ENCODE data around the gene MRPS10. TPM values are rescaled to one million over a fixed set of nuclear protein-coding genes. Genes with fewer than 3 reads are reported as not detected.

The MRPS10 gene
- polyA plus RNA-seq, 1 donor, result 25.2 TPM

GRCh38 chr6:42259286-42259685, 41.6 kb upstream of the MRPS10 start:
- peaks cover 28% of the 10 kb centered on the region for H3K36me3 ChIP-seq (ENCODE audit: control insufficient read depth, insufficient read depth, low read length)
- peaks cover 18% of the 10 kb centered on the region for H3K4me1 ChIP-seq (ENCODE audit: control insufficient read depth, insufficient read depth, low read length)
- no peaks in the 10 kb centered on the region for H3K9me3 ChIP-seq (ENCODE audit: control insufficient read depth, low read depth, low read length)
- H3K27ac ChIP-seq (ENCODE audit: low read length), result no peak overlapping the region
- H3K27me3 ChIP-seq (ENCODE audit: control insufficient read depth, insufficient read depth, low read length), result no peaks in the 10 kb centered on the region
- no CpG with 5 or more reads among the region's 31 CpGs for WGBS (ENCODE audit: insufficient coverage, low lambda C conversion rate)
- DNase-seq, result no peak
- no peak overlapping the region for H3K4me3 ChIP-seq (ENCODE audit: low read length)

DNA sequence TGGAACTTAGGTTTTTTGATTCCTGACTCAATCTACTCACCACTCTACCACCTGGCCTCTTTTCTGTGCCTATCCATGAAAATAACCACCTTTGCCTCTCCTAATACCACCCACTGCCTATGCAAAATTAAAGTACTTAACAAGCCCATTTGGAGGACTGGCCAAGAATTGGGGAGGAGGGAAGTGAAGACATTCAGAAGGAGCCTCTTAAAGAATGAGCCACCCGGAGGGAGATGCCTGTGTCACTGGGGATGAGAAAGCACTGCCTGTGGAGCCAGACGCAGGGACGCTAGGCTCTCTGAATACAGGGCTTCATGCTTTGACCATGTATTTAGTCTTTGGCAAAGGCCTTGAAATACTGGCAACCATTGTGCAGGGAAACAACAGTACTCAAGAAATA, 40.0 kb upstream of the MRPS10 start:
- Histone ChIP-seq H3K9me3 (ENCODE audit: control insufficient read depth, low read depth, low read length) (no peaks in the 10 kb centered on the region), H3K27me3 (ENCODE audit: control insufficient read depth, insufficient read depth, low read length) (no peaks in the 10 kb centered on the region), H3K36me3 (ENCODE audit: control insufficient read depth, insufficient read depth, low read length) (peaks cover 34% of the 10 kb centered on the region), H3K27ac (ENCODE audit: low read length) (no peak overlapping the region), H3K4me1 (ENCODE audit: control insufficient read depth, insufficient read depth, low read length) (peaks cover 16% of the 10 kb centered on the region), H3K4me3 (ENCODE audit: low read length) (no peak overlapping the region)
- WGBS (ENCODE audit: insufficient coverage, low lambda C conversion rate), result no CpG with 5 or more reads among the region's 3 CpGs
- no peak for DNase-seq

DNA sequence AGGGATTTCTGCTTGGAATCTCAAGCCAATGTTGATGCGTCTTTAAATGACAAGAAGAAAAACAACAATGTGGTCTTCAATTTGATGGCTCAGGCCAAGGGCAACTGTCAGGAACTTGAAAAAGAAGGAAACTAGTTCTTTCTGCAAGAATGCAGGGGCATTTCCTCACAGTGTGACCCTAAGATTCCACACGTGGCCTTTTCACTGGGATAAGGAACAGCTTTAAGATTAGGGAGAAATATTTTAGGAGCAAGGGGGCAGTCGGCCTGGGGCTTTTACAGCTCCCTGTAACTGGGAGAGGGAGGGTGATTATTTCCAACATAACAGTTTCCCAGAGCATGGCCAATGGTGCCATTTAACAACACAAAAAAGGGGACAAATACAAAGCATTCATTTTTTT, 39.4 kb upstream of the MRPS10 start:
- H3K27me3 ChIP-seq (ENCODE audit: control insufficient read depth, insufficient read depth, low read length), result no peaks in the 10 kb centered on the region
- no peak overlapping the region for H3K27ac ChIP-seq (ENCODE audit: low read length)
- no CpG with 5 or more reads among the region's 3 CpGs for WGBS (ENCODE audit: insufficient coverage, low lambda C conversion rate)
- DNase-seq, result no peak
- peaks cover 16% of the 10 kb centered on the region for H3K4me1 ChIP-seq (ENCODE audit: control insufficient read depth, insufficient read depth, low read length)
- H3K4me3 ChIP-seq (ENCODE audit: low read length), result no peak overlapping the region
- peaks cover 36% of the 10 kb centered on the region for H3K36me3 ChIP-seq (ENCODE audit: control insufficient read depth, insufficient read depth, low read length)
- H3K9me3 ChIP-seq (ENCODE audit: control insufficient read depth, low read depth, low read length), result no peaks in the 10 kb centered on the region

DNA sequence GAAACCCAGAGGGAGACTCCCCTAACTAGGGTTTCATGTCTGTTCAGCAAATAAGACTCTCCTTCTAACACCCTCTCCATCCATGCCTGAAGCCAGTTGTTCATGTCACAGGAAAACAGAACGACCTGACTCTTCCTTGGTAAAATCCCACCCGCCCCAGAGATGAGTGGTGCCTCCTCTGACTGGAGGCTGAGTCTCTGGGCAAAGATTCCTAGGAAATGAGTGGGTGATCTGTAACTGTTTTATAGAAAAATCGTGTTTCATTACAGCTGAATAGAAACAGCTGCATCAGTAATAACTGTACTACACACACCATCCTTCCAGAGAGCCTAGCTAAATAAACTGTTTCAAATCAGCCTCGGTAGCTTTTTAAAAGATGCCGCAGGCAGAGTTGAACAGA, 37.4 kb upstream of the MRPS10 start:
- Histone ChIP-seq H3K4me1 (ENCODE audit: control insufficient read depth, insufficient read depth, low read length) (no peaks in the 10 kb centered on the region), H3K36me3 (ENCODE audit: control insufficient read depth, insufficient read depth, low read length) (peaks cover 36% of the 10 kb centered on the region), H3K9me3 (ENCODE audit: control insufficient read depth, low read depth, low read length) (no peaks in the 10 kb centered on the region), H3K27me3 (ENCODE audit: control insufficient read depth, insufficient read depth, low read length) (no peaks in the 10 kb centered on the region), H3K4me3 (ENCODE audit: low read length) (no peak overlapping the region), H3K27ac (ENCODE audit: low read length) (no peak overlapping the region)
- DNase-seq, result no peak
- WGBS (ENCODE audit: insufficient coverage, low lambda C conversion rate), result no CpG with 5 or more reads among the region's 5 CpGs

DNA sequence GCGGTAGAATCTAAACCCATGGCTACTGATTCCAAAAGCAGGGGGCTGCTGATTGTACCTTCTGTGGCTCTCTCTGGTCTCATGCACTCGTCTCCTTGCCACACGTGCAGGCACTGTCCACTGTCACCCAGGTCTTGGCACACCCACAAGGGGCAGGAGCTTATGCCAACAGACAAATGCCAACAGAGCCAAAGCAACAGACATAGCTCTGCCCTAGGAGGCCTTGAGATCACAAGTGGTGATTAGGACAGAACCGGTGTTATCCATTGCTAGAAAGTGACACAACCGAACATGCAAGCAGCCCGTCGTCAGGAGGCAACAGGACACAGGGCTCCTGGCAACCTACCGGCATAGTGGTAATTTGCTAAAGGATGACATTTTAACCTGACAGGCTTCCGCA, 36.8 kb upstream of the MRPS10 start:
- WGBS (ENCODE audit: insufficient coverage, low lambda C conversion rate), result no CpG with 5 or more reads among the region's 9 CpGs
- H3K4me1 ChIP-seq (ENCODE audit: control insufficient read depth, insufficient read depth, low read length), result no peaks in the 10 kb centered on the region
- no peaks in the 10 kb centered on the region for H3K9me3 ChIP-seq (ENCODE audit: control insufficient read depth, low read depth, low read length)
- H3K4me3 ChIP-seq (ENCODE audit: low read length), result no peak overlapping the region
- H3K36me3 ChIP-seq (ENCODE audit: control insufficient read depth, insufficient read depth, low read length), result peaks cover 39% of the 10 kb centered on the region
- H3K27ac ChIP-seq (ENCODE audit: low read length), result no peak overlapping the region
- no peak for DNase-seq
- H3K27me3 ChIP-seq (ENCODE audit: control insufficient read depth, insufficient read depth, low read length), result no peaks in the 10 kb centered on the region

- no CpG with 5 or more reads among the region's 9 CpGs for WGBS (ENCODE audit: insufficient coverage, low lambda C conversion rate)
- Histone ChIP-seq H3K27me3 (ENCODE audit: control insufficient read depth, insufficient read depth, low read length) (no peaks in the 10 kb centered on the region), H3K9me3 (ENCODE audit: control insufficient read depth, low read depth, low read length) (no peaks in the 10 kb centered on the region), H3K4me1 (ENCODE audit: control insufficient read depth, insufficient read depth, low read length) (no peaks in the 10 kb centered on the region), H3K4me3 (ENCODE audit: low read length) (no peak overlapping the region), H3K36me3 (ENCODE audit: control insufficient read depth, insufficient read depth, low read length) (peaks cover 39% of the 10 kb centered on the region), H3K27ac (ENCODE audit: low read length) (peak overlapping the region; percentile 11)
- DNase-seq, result peak in 1 of 2 donors; percentile 50
Measured at GRCh38 chr6:42251911-42252637, 34.4 kb upstream of the MRPS10 start.

GRCh38 chr6:42251500-42251899, 33.8 kb upstream of the MRPS10 start:
- Histone ChIP-seq H3K9me3 (ENCODE audit: control insufficient read depth, low read depth, low read length) (no peaks in the 10 kb centered on the region), H3K27me3 (ENCODE audit: control insufficient read depth, insufficient read depth, low read length) (no peaks in the 10 kb centered on the region), H3K4me1 (ENCODE audit: control insufficient read depth, insufficient read depth, low read length) (no peaks in the 10 kb centered on the region), H3K4me3 (ENCODE audit: low read length) (no peak overlapping the region), H3K27ac (ENCODE audit: low read length) (peak overlapping the region; percentile 11), H3K36me3 (ENCODE audit: control insufficient read depth, insufficient read depth, low read length) (peaks cover 33% of the 10 kb centered on the region)
- no CpG with 5 or more reads among the region's 1 CpG for WGBS (ENCODE audit: insufficient coverage, low lambda C conversion rate)
- no peak for DNase-seq

- Histone ChIP-seq H3K4me1 (ENCODE audit: control insufficient read depth, insufficient read depth, low read length) (no peaks in the 10 kb centered on the region), H3K4me3 (ENCODE audit: low read length) (no peak overlapping the region), H3K36me3 (ENCODE audit: control insufficient read depth, insufficient read depth, low read length) (peaks cover 37% of the 10 kb centered on the region), H3K27ac (ENCODE audit: low read length) (no peak overlapping the region), H3K9me3 (ENCODE audit: control insufficient read depth, low read depth, low read length) (no peaks in the 10 kb centered on the region), H3K27me3 (ENCODE audit: control insufficient read depth, insufficient read depth, low read length) (no peaks in the 10 kb centered on the region)
- 40% methylated on average over 1 of the region's 10 CpGs for WGBS (ENCODE audit: insufficient coverage, low lambda C conversion rate)
- DNase-seq, result no peak
Measured at GRCh38 chr6:42250274-42250931, 32.7 kb upstream of the MRPS10 start.

DNA sequence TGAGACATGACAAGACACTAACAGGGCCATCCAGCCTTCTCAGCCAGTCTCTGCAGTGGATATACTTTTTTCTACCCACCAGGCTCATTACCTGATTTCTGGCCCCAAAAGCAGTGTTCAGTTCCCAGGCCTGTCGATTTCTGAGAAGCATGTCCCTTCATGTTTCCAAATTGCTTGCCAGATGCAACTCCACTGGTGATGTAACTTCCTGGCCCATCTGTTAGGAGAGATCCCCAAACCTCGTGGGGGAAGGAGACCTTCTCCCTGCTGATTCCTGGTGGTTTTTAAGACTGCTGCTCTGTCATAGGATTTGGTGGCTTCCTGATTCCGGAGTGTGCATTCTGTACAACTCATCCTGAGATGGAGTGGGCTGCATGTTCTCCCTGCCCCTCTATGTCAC, 31.6 kb upstream of the MRPS10 start:
- Histone ChIP-seq H3K27me3 (ENCODE audit: control insufficient read depth, insufficient read depth, low read length) (no peaks in the 10 kb centered on the region), H3K4me1 (ENCODE audit: control insufficient read depth, insufficient read depth, low read length) (no peaks in the 10 kb centered on the region), H3K27ac (ENCODE audit: low read length) (no peak overlapping the region), H3K9me3 (ENCODE audit: control insufficient read depth, low read depth, low read length) (no peaks in the 10 kb centered on the region), H3K36me3 (ENCODE audit: control insufficient read depth, insufficient read depth, low read length) (peaks cover 28% of the 10 kb centered on the region), H3K4me3 (ENCODE audit: low read length) (no peak overlapping the region)
- WGBS (ENCODE audit: insufficient coverage, low lambda C conversion rate), result no CpG with 5 or more reads among the region's 3 CpGs
- no peak for DNase-seq

- WGBS (ENCODE audit: insufficient coverage, low lambda C conversion rate), result 80% methylated on average over 1 of the region's 11 CpGs
- Histone ChIP-seq H3K4me1 (ENCODE audit: control insufficient read depth, insufficient read depth, low read length) (no peaks in the 10 kb centered on the region), H3K4me3 (ENCODE audit: low read length) (no peak overlapping the region), H3K9me3 (ENCODE audit: control insufficient read depth, low read depth, low read length) (no peaks in the 10 kb centered on the region), H3K27me3 (ENCODE audit: control insufficient read depth, insufficient read depth, low read length) (no peaks in the 10 kb centered on the region), H3K36me3 (ENCODE audit: control insufficient read depth, insufficient read depth, low read length) (peaks cover 21% of the 10 kb centered on the region), H3K27ac (ENCODE audit: low read length) (no peak overlapping the region)
- DNase-seq, result no peak
Measured at GRCh38 chr6:42243046-42243445, 25.4 kb upstream of the MRPS10 start.

GRCh38 chr6:42241915-42242314, 24.3 kb upstream of the MRPS10 start:
- Histone ChIP-seq H3K4me1 (ENCODE audit: control insufficient read depth, insufficient read depth, low read length) (no peaks in the 10 kb centered on the region), H3K9me3 (ENCODE audit: control insufficient read depth, low read depth, low read length) (no peaks in the 10 kb centered on the region), H3K27ac (ENCODE audit: low read length) (no peak overlapping the region), H3K27me3 (ENCODE audit: control insufficient read depth, insufficient read depth, low read length) (no peaks in the 10 kb centered on the region), H3K4me3 (ENCODE audit: low read length) (no peak overlapping the region), H3K36me3 (ENCODE audit: control insufficient read depth, insufficient read depth, low read length) (peaks cover 21% of the 10 kb centered on the region)
- whole genome bisulfite sequencing (ENCODE audit: insufficient coverage, low lambda C conversion rate), result no CpG with 5 or more reads among the region's 5 CpGs
- no peak for DNase-seq
